ENCODE results near the gene RASSF7. TPM values are rescaled to one million over a fixed set of nuclear protein-coding genes. Genes with fewer than 3 reads are reported as not detected.
A peak's percentile ranks its signal among the peaks of the same experiment; 100 is the strongest.
"Not testable (repeated sequence)": the region's sequence is repeated elsewhere in the genome, so short reads cannot be mapped to it uniquely, and the experiment has no call there.

RASSF7 gene
- total RNA-seq, 1 experiment from 2014 or later, result 124 TPM

DNA sequence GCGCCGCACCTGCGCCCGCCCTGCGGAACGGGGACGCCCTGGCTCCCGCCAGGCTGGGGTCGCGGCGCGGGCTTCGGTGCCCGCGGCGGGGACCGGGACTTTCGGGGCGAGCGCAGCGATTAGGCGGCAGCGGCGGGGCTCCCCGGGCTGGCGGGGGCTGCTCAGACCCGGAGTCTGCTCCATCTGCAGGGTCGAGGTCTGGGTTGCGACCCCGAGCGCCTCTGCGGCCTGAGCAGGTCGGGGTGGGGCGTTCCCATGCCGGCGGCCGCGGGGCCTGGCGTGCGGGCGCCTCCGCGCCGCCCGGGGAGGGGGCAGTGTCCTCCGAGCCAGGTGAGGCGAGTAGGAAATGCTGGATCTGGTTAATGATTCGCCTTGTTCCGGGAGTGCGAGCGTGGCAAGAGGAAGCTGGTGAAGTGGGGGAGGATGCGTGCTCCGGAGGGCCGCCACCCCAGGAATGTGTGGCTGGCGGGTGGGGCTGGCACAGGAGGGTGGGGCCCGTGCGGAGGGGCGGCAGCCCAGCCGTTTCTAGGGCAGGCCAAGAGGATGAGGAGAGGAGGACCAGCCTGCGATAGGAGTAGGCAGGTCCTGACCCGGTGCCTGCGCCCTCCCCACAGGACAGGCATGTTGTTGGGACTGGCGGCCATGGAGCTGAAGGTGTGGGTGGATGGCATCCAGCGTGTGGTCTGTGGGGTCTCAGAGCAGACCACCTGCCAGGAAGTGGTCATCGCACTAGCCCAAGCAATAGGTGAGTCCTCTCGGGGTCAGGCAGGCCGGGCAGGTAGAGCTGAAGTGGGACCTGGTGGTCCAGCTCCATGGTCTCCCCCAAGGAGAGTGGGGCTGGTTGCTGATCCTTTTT lies 606 bp downstream of the RASSF7 start:
- peak; percentile 92 for DNase-seq (ENCODE audit: low read depth)
- in situ Hi-C loops (cut with HindIII; ENCODE audit: low pct_unique_long_range_greater_than_20kb, low sequenced_read_pairs), result no loop called here

DNA sequence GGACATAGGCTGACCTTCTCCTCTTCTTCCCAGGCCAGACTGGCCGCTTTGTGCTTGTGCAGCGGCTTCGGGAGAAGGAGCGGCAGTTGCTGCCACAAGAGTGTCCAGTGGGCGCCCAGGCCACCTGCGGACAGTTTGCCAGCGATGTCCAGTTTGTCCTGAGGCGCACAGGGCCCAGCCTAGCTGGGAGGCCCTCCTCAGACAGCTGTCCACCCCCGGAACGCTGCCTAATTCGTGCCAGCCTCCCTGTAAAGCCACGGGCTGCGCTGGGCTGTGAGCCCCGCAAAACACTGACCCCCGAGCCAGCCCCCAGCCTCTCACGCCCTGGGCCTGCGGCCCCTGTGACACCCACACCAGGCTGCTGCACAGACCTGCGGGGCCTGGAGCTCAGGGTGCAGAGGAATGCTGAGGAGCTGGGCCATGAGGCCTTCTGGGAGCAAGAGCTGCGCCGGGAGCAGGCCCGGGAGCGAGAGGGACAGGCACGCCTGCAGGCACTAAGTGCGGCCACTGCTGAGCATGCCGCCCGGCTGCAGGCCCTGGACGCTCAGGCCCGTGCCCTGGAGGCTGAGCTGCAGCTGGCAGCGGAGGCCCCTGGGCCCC lies 1.4 kb downstream of the RASSF7 start:
- in situ Hi-C loops (cut with HindIII; ENCODE audit: low pct_unique_long_range_greater_than_20kb, low sequenced_read_pairs), result no loop called here
- DNase-seq (ENCODE audit: low read depth), result no peak

DNA sequence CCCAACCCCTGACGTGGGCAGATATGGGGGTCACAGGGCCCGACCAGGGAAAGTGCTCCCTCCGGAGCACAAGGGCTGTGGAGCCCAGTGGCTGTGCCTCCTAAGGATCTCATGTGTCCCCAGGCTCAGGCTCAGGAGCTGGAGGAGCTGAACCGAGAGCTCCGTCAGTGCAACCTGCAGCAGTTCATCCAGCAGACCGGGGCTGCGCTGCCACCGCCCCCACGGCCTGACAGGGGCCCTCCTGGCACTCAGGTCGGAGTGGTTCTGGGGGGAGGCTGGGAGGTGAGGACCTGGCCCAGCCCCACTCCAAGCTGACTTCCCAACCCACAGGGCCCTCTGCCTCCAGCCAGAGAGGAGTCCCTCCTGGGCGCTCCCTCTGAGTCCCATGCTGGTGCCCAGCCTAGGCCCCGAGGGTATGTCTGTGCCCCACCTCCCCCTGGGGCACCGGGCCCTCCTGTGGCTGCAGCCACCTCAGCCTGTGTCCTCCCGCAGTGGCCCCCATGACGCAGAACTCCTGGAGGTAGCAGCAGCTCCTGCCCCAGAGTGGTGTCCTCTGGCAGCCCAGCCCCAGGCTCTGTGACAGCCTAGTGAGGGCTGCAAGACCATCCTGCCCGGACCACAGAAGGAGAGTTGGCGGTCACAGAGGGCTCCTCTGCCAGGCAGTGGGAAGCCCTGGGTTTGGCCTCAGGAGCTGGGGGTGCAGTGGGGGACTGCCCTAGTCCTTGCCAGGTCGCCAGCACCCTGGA lies 2.5 kb downstream of the RASSF7 start:
- in situ Hi-C loops (cut with HindIII; ENCODE audit: low pct_unique_long_range_greater_than_20kb, low sequenced_read_pairs), result no loop called here

DNA sequence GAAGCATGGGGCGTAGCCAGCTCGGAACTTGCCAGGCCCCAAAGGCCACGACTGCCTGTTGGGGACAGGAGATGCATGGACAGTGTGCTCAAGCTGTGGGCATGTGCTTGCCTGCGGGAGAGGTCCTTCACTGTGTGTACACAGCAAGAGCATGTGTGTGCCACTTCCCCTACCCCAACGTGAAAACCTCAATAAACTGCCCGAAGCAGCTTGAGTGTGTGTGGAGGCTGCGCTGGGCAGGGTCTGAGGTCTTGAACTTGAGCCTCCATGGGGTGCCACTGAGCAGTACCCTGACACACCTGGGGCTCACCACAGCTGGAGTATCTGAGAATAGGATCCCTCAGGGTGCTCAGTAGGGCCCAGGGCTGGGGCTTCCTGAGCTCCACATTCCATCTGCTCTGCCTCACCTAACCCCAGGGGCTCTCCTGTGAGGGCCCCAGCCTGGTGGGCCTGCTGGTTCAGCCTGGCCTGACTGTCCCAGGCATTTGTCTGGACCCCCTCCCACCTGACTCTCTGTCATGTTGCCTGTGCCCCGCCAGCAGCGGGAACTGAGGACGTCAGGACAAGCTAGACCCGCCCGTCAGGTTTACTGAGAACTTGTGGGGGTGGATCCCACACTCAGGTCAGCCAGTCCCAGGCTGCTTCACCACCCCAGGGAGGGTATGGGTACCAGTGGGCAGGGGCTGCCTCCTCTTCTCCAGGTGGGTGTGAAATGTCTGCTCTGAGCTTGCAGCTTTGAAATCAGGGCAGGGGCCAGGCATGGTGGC lies 3.2 kb downstream of the RASSF7 start:
- DNase-seq (ENCODE audit: low read depth), result no peak
- in situ Hi-C loops (cut with HindIII; ENCODE audit: low pct_unique_long_range_greater_than_20kb, low sequenced_read_pairs), result no loop called here

More for the DNA sequence above, 2.5 kb downstream of the RASSF7 start:
- DNase-seq (ENCODE audit: low read depth), result no peak

DNA sequence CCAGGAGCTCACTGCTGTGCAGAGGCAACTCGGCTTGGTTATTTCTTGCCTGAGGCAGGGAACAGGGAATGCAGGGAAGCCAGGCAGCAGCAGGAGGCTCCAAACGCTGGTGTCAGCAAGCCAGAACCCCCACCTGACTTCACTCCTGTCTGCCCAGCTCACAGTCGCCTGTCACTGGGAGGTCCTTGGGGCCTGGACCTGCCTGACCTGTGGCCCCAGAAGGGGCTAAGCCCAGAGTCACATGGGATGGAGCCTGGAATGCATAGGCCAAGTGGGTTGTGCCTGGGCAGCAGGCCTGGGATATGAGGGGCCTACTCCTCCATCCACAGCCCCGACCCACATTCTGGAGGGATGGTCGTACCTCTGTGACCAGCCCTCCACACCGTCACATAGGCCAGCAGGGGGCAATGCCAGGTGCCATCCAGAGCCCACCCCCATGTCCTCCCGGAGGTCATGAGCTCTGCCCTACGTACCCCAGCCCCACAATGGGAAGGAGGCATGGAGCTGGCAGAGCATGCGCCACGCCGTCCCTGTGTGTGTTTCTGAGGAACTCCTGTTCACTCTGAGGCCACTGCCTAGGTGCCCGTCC lies 5.2 kb downstream of the RASSF7 start:
- in situ Hi-C loops (cut with HindIII; ENCODE audit: low pct_unique_long_range_greater_than_20kb, low sequenced_read_pairs), result no loop called here
- DNase-seq (ENCODE audit: low read depth), result no peak

DNA sequence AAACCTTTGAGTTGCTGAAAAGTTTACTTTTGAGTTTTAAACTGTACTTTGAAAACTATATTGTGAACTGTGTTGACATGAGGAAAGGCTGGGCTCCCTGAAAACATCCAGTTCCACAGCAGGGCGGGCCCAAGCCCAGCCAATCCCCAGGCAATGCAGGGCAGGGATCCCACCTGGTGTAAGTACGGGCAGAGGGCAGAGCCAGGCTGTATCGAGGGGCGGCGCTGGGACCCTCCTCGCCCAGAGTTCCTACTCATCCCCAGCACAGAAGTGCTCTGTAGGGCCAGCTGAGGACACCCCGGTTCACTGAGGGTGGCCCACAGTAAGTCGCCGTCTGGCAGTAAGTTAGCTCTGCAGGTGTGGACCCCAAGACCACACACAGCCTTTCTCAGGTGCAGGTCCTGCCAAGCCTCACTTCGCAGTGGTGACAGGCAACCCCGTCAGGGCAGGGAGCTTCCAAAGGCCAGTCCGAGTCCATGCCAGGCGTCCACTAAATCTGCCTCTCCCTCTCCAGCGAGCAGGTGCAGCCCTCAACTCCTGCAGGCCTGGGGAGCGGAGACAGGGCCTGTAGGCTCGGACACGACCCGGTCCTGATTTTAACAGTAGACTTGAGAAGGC lies 6.3 kb downstream of the RASSF7 start:
- in situ Hi-C loops (cut with HindIII; ENCODE audit: low pct_unique_long_range_greater_than_20kb, low sequenced_read_pairs), result no loop called here
- no peak for DNase-seq (ENCODE audit: low read depth)

DNA sequence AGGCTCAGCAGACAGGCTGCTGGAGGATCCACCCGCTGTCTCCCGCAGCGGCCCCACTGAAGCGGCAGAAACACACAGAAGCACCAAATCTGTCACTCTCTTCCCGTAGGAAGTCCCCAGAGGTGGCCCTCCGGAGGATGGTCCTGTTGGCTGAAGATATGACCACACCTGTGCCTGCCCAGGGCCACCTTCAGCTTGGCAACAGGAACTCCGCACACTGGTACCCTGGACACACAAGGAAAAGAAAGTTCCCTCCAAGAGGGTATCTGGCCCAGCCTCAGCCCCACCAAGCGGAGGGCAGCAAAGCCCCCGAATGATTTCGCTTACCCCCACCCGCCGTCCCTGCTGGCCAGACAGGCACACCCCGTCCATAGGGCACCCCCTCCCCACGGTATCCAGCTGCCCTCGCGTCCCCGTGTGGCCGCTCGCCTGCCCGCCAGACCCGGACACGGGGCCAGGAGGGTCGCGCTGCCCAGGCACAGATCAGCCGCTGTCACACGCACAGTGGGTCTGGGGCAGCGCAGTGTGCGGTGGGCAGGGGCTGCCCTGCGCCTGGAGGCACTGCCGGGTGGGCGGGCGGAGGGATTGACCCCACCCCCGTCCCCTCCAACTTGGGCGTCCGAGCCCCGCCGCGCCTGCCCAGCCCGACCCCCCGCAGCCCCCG lies 7.0 kb downstream of the RASSF7 start:
- DNase-seq (ENCODE audit: low read depth), result no peak
- in situ Hi-C loops (cut with HindIII; ENCODE audit: low pct_unique_long_range_greater_than_20kb, low sequenced_read_pairs), result no loop called here

DNA sequence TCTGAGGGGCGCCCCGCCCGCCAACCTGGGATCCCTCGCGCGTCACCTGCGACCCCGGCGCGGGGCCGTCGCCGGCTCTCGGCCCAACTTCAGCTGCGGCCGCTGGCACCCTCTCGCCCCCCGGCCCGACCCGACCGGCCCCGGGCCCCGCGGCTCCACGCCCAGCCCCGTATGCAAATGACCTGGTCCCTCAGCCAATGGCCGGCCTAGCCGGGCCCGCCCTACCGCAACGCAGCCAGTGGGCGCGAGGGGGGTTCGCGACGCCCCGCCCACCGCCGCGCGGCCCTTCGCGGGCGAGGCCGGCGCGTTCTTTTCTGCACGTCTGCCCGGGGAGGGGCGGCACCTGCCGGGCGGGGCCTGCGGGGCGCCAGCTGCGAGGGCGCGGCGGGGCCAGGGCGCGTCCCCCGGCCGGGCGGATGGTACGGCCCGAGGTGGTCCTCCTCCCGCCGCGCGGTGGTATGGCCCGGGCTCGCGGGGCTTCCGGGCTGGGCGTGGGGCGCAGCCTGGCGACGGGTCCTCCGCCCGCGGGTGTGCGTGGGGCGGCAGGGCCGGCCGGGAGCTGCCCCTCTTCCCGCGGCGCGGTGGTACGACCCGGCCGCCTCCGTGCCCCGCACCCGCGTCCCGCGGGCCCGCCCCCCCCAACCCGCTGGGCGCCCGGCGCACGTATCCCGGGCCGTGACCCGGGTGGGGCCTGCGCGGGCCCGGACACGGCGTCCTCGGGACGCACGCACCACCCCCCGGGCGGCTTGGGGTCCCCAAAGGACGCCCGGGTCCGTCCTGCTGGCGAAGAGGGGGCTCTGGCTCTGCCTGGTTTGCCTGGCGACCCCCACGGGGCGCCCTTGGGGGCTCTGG lies 7.8 kb downstream of the RASSF7 start:
- peak; percentile 95 for DNase-seq (ENCODE audit: low read depth)
- in situ Hi-C loops (cut with HindIII; ENCODE audit: low pct_unique_long_range_greater_than_20kb, low sequenced_read_pairs), result no loop called here

DNA sequence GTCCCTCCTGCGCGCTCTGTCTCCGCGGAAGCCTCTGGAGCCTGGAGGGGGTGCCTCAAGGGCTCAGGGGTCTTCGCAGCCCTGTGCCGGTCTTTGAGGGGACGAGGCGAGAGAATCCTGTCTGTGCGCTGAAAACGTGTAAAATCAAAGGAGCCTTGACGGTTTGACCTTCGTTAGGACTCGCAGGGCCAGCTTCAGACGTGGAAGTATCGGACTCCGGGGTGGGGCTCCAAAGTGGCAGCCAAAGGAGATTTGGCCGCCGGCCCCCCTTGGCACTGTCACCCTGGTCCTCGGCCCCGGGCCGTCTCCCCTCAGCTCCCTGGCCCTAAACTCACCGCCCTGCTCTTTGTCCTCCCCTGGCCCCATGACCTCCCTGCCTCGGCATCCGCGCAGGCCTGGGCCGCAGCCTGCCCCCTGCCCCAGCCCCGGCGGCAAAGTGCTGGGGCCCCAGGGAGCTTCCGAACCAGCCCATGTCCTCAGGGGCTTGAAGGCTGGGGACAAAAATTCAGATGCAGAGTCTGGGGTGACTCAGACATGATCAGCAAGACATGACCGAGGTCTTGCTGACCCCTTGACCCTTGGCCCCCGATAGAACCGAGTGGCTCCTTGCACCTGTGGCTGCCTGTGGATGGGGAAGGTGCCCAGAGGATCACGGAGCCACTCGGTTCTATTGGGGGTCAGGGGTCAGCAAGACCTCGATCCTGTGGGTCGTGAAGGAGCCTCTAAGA lies 8.6 kb downstream of the RASSF7 start:
- in situ Hi-C loops (cut with HindIII; ENCODE audit: low pct_unique_long_range_greater_than_20kb, low sequenced_read_pairs), result no loop called here

DNA sequence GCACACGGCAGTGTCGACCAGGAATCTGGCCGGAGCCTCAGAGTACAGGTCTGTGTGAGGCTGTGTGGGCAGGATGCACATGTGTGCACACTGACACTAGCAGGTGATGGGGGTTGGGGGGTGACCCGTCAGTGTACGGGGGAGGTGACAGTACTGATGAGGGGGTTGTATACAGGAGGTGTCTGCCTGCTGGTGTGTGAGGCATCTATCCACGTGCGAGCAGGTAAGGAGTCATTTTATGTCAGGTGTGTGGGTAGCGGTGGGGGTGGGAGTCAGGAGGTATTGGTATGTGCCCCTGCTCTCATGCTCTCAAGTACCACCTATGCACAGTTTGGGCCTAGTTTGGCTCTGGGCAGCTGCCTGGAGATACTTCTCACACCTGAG lies 11.0 kb downstream of the RASSF7 start:
- DNase-seq (ENCODE audit: low read depth), result no peak
- in situ Hi-C loops (cut with HindIII; ENCODE audit: low pct_unique_long_range_greater_than_20kb, low sequenced_read_pairs), result no loop called here

More for the DNA sequence above, 8.6 kb downstream of the RASSF7 start:
- no peak for DNase-seq (ENCODE audit: low read depth)

DNA sequence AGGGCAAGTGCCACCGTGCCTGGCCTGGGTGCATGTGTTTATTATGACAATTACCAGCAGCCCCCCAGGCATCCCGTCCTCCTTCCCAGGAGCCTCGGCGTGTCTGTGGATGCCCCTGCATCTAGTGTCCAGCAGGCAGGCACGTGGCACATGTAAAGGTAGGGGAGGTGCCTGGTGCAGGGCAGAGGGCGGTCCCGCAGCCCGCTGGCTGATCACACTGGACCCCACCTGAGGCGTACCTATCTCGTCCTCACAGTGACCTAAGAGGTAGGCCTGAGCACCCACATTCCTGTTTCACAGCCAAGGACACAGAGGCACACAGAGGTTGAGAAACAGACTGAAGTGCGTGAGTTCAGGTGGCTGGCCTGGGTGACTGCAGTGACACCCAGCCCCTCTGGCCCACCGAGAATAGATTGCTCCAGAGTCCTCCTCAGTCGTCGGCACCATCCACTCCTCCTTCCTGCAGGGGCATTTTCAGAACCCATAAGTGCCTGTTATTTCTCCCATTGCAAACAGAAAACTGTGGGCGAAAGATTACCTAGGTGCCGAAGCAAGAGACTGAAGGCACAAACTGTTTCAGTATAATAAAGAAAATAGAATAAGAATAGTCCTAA lies 12.5 kb downstream of the RASSF7 start:
- in situ Hi-C loops (cut with HindIII; ENCODE audit: low pct_unique_long_range_greater_than_20kb, low sequenced_read_pairs), result no loop called here
- no peak for DNase-seq (ENCODE audit: low read depth)

DNA sequence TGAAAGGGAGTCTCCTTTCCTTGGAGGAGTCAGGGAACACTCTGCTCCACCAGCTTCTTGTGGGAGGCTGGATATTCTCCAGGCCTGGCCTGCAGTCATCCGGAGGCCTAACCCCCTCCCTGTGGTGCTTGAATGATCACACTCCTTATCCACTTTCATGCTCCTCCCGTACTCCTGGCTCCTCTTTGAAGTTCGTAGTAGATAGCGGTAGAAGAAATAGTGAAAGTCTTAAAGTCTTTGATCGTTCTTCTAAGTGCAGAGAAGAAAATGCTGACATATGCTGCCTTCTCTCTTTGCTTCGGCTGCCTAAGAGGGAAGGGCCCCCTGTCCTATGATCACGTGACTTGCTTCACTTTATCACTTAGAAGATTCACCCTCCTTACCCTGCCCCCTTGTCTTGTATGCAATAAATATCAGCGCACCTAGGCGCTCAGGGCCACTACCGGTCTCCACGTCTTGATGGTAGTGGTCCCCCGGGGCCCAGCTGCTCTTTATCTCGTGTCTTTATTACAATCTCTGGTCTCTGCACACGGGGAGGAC lies 13.3 kb downstream of the RASSF7 start:
- in situ Hi-C loops (cut with HindIII; ENCODE audit: low pct_unique_long_range_greater_than_20kb, low sequenced_read_pairs); DNase-seq (ENCODE audit: low read depth): not testable (repeated sequence)

DNA sequence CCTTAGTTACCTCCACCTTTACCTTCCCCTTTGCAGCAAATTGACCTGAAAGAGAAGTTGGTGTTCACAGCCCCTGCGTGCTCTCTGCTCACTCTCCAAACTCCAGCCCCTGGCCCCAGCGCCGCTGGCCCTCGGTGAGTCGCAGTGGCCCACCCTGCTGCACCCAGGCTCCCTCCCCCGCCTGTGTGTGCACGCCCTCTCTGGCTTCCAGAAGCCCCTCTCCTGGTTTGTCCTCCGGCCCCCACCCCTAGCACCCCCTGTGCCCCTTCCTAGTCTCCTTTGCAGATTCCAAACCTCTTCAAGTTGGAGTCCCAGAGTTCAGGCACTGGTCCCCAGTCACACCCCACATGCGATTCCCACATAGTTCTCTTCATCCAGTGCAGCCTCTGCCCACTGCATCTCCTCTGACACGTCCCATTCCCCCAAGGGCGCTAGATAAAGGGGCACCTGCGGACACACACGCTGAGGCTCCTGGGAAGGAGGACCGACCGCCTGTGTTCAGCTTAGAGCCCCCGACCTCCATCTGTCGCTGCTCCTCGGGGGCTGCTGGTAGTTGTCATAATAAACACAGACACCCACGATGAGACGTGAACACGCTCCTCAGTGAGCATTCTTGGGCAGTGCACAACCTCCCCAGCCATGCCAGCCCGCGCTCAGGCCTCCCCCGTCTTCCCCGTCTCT lies 14.0 kb downstream of the RASSF7 start:
- in situ Hi-C loops (cut with HindIII; ENCODE audit: low pct_unique_long_range_greater_than_20kb, low sequenced_read_pairs), result no loop called here
- DNase-seq (ENCODE audit: low read depth), result no peak

DNA sequence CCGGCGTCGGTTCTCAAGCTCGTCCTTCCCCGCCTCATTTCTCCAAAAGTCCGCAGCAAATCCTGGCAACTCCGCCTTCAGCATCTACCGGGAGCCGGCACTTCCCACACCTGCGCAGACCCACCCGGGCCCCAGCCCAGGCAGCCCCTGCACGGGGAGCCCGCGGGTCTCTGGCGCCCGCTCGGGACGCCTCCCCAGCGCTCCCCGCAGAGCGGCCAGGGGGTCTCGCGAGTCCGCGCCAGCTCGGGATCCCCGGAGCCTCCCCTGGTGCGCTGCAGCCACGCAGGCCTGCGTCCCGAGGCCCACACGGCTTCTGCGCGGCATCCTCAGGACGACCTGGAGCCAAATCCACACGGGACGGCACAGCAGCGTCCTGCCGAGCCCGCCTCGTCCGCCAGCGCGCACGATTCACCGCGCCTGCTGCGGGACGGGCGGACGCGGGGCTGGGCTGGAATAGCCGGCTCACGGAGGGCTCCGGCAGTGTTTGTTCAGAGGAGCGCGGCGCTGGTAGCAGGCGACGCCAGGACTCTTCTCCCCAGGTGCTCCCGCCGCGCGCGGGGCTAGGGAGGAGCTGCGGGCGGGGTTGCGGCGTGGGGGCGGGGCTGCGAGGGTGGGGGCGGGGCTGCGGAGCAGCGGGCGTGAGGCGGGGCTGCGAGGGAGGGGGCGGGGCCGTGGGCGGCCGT lies 14.7 kb downstream of the RASSF7 start:
- in situ Hi-C loops (cut with HindIII; ENCODE audit: low pct_unique_long_range_greater_than_20kb, low sequenced_read_pairs), result no loop called here
- DNase-seq (ENCODE audit: low read depth), result peak; percentile 53
